SU-DHL-6 (cell line): ENCODE results near the gene SMIM38.

Source experiments
- EZH2phosphoT487 ChIP-seq: fragments of 200-600 bp; sonication (generic), shearing (Covaris generic); conservative IDR thresholded peaks from 2 replicates; pipeline ENCODE4 v1.6.1; 2018; ENCODE audit warnings: mild to moderate bottlenecking, antibody characterized with exemption, low read length, moderate library complexity, mixed read lengths
- TF ChIP-seq, protein P1 (sequence below): fragments of 200-600 bp; sonication (generic); IDR thresholded peaks from one replicate; pipeline ENCODE4 v1.5.1; 2017; ENCODE audit warnings: antibody characterized with exemption, mild to moderate bottlenecking, low read length, moderate library complexity; ENCODE audit not compliant: insufficient read depth, poor library complexity, severe bottlenecking

DNA sequence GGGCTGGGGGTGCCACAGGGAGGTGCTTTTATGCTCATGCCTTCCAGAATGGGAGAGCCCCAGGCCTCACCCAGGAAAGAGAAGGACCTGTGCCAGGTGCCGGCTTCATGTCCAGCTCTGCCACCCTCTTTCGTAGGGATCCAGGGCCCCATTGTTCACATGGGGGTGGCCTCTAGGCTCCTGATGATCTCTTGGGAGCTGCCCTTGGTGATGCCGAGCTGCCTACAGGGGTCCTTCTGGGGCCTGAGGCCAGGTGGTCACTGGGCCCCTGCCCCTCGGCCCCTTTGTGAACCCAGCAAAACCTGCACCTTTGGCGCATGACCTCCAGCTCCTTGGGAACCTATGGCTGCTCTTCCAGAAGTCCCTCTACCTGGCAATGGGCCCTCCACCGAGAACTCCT is 41.4 kb upstream of the SMIM38 start:
- TF ChIP-seq, protein P1, sequence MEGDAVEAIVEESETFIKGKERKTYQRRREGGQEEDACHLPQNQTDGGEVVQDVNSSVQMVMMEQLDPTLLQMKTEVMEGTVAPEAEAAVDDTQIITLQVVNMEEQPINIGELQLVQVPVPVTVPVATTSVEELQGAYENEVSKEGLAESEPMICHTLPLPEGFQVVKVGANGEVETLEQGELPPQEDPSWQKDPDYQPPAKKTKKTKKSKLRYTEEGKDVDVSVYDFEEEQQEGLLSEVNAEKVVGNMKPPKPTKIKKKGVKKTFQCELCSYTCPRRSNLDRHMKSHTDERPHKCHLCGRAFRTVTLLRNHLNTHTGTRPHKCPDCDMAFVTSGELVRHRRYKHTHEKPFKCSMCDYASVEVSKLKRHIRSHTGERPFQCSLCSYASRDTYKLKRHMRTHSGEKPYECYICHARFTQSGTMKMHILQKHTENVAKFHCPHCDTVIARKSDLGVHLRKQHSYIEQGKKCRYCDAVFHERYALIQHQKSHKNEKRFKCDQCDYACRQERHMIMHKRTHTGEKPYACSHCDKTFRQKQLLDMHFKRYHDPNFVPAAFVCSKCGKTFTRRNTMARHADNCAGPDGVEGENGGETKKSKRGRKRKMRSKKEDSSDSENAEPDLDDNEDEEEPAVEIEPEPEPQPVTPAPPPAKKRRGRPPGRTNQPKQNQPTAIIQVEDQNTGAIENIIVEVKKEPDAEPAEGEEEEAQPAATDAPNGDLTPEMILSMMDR = no peak
- no peak for TF ChIP-seq EZH2phosphoT487
